Measurements from ENCODE around the gene CKAP5. TPM values are rescaled to one million over a fixed set of nuclear protein-coding genes. Genes with fewer than 3 reads are reported as not detected.

The CKAP5 gene
- total RNA-seq, 1 experiment from 2014 or later = 221 TPM

- Mint-ChIP-seq H3K4me3 (ENCODE audit: unreplicated experiment) (no peak overlapping the region), H3K4me1 (ENCODE audit: low read depth, unreplicated experiment) (no peaks in the 10 kb centered on the region), H3K27ac (ENCODE audit: unreplicated experiment) (no peak overlapping the region), H3K27me3 (ENCODE audit: insufficient read depth, unreplicated experiment) (no peaks in the 10 kb centered on the region), H3K9me3 (ENCODE audit: unreplicated experiment) (no peaks in the 10 kb centered on the region), H3K36me3 (ENCODE audit: insufficient read depth, unreplicated experiment) (peaks cover 7% of the 10 kb centered on the region)
- Histone ChIP-seq H3K9me3 (no peaks in the 10 kb centered on the region), H3K36me3 (ENCODE audit: control insufficient read depth, insufficient read depth, low read length) (peaks cover 7% of the 10 kb centered on the region), H3K27me3 (replicated peaks; ENCODE audit: control insufficient read depth, insufficient read depth, low read length) (no peaks in the 10 kb centered on the region), H3K4me1 (no peaks in the 10 kb centered on the region), H3K4me3 (ENCODE audit: low read depth, low read length) (no peak overlapping the region)
- BruUV-seq (replicated peaks) = no TSS peak
- intact Hi-C loops (cut with micrococcal nuclease; ENCODE audit: unreplicated experiment) = no loop called here
- DNase-seq = no peak
- CTCF ChIA-PET = interaction anchor here (0.6 kb wide), 1 partner anchor 487 kb away, joined by 3 read pairs; the partner anchor contains the start of gene DDB2
- no peak for TF ChIP-seq CTCF (IDR thresholded peaks at IDR 0.05; ENCODE audit: insufficient read depth in 1 of 2, low read depth in 1 of 2, low read length in 1 of 2, severe bottlenecking in 1 of 2, unreplicated experiment in 1 of 2)
- POLR2A ChIA-PET = no interaction called here
Measured at GRCh38 chr11:46727952-46728658, 118.0 kb downstream of the CKAP5 start.

GRCh38 chr11:46726206-46726862 is 119.7 kb downstream of the CKAP5 start:
- CTCF ChIA-PET = no interaction called here
- Mint-ChIP-seq H3K4me3 (ENCODE audit: unreplicated experiment) (no peak overlapping the region), H3K27ac (ENCODE audit: unreplicated experiment) (no peak overlapping the region), H3K9me3 (ENCODE audit: unreplicated experiment) (no peaks in the 10 kb centered on the region), H3K36me3 (ENCODE audit: insufficient read depth, unreplicated experiment) (peaks cover 2% of the 10 kb centered on the region), H3K4me1 (ENCODE audit: low read depth, unreplicated experiment) (no peaks in the 10 kb centered on the region), H3K27me3 (ENCODE audit: insufficient read depth, unreplicated experiment) (no peaks in the 10 kb centered on the region)
- Histone ChIP-seq H3K9me3 (no peaks in the 10 kb centered on the region), H3K36me3 (ENCODE audit: control insufficient read depth, insufficient read depth, low read length) (peaks cover 9% of the 10 kb centered on the region), H3K4me1 (no peaks in the 10 kb centered on the region), H3K4me3 (ENCODE audit: low read depth, low read length) (no peak overlapping the region), H3K27me3 (replicated peaks; ENCODE audit: control insufficient read depth, insufficient read depth, low read length) (no peaks in the 10 kb centered on the region)
- POLR2A ChIA-PET = no interaction called here
- intact Hi-C loops (cut with micrococcal nuclease; ENCODE audit: unreplicated experiment) = no loop called here
- TF ChIP-seq CTCF (IDR thresholded peaks at IDR 0.05; ENCODE audit: insufficient read depth in 1 of 2, low read depth in 1 of 2, low read length in 1 of 2, severe bottlenecking in 1 of 2, unreplicated experiment in 1 of 2) = no peak
- DNase-seq = no peak
- BruUV-seq (replicated peaks) = no TSS peak

GRCh38 chr11:46725338-46726205 is 120.5 kb downstream of the CKAP5 start:
- no peaks in the 10 kb centered on the region for H3K4me1 Mint-ChIP-seq (ENCODE audit: low read depth, unreplicated experiment)
- Histone ChIP-seq H3K36me3 (ENCODE audit: control insufficient read depth, insufficient read depth, low read length) (peaks cover 9% of the 10 kb centered on the region), H3K9me3 (no peaks in the 10 kb centered on the region), H3K27me3 (replicated peaks; ENCODE audit: control insufficient read depth, insufficient read depth, low read length) (no peaks in the 10 kb centered on the region), H3K4me3 (ENCODE audit: low read depth, low read length) (no peak overlapping the region), H3K4me1 (peaks cover 2% of the 10 kb centered on the region)
- H3K27ac Mint-ChIP-seq (ENCODE audit: unreplicated experiment) = no peak overlapping the region
- H3K9me3 Mint-ChIP-seq (ENCODE audit: unreplicated experiment) = no peaks in the 10 kb centered on the region
- ChIA-PET CTCF (no interaction called here), POLR2A (no interaction called here)
- DNase-seq = no peak
- intact Hi-C loops (cut with micrococcal nuclease; ENCODE audit: unreplicated experiment) = no loop called here
- peaks cover 4% of the 10 kb centered on the region for H3K36me3 Mint-ChIP-seq (ENCODE audit: insufficient read depth, unreplicated experiment)
- TF ChIP-seq CTCF (IDR thresholded peaks at IDR 0.05; ENCODE audit: insufficient read depth in 1 of 2, low read depth in 1 of 2, low read length in 1 of 2, severe bottlenecking in 1 of 2, unreplicated experiment in 1 of 2) = no peak
- H3K4me3 Mint-ChIP-seq (ENCODE audit: unreplicated experiment) = no peak overlapping the region
- H3K27me3 Mint-ChIP-seq (ENCODE audit: insufficient read depth, unreplicated experiment) = no peaks in the 10 kb centered on the region
- no TSS peak for BruUV-seq (replicated peaks)

Data from Caco-2 (cell line).